A549 (cell line): ENCODE results near the gene PSMD12.

Experiments
- CBX8 ChIP-seq: fragments of 200-600 bp; sonication (generic); IDR thresholded peaks from 2 replicates; pipeline ENCODE4 v1.6.1; 2016
- CEBPB ChIP-seq, 2 experiments: fragments of >200 bp in 1 of 2; sonication (Bioruptor Twin) in 1 of 2; formaldehyde crosslinking in 1 of 2; IDR thresholded peaks; 2 replicates each; pipeline ENCODE4 v1.6.1; 2012 to 2016
- CTCF ChIP-seq: fragments of >200 bp; sonication (Bioruptor Twin); formaldehyde crosslinking; IDR thresholded peaks from 3 replicates; pipeline ENCODE4 v1.5.1; 2016
- EP300 ChIP-seq, 2 experiments: fragments of >200 bp; sonication (Bioruptor Twin); formaldehyde crosslinking; IDR thresholded peaks; 2 replicates in 1 of 2; 3 replicates in 1 of 2; pipeline ENCODE4 v1.6.1; 2016 to 2017
- KDM5A ChIP-seq: fragments of 200-600 bp; sonication (generic); IDR thresholded peaks from 2 replicates; pipeline ENCODE4 v1.6.1; 2016; ENCODE audit warnings: antibody characterized with exemption, mild to moderate bottlenecking
- MYC ChIP-seq: IDR thresholded peaks from 2 replicates; pipeline ENCODE4 v1.6.1; 2012; ENCODE audit warnings: mild to moderate bottlenecking, inconsistent platforms, low read length, improper control_type of control experiment, borderline replicate concordance
- REST ChIP-seq: fragments of 200-600 bp; sonication (generic); IDR thresholded peaks from 2 replicates; pipeline ENCODE4 v1.6.1; 2016; ENCODE audit warnings: antibody characterized with exemption, mild to moderate bottlenecking, moderate library complexity
- RNF2 ChIP-seq: fragments of 200-600 bp; sonication (generic); IDR thresholded peaks from 2 replicates; pipeline ENCODE4 v1.6.1; 2016; ENCODE audit warnings: low read depth, mild to moderate bottlenecking, antibody characterized with exemption, moderate library complexity, borderline replicate concordance

GRCh38 chr17:67364847-67365737 is 1.3 kb downstream of the PSMD12 start:
- no peak for TF ChIP-seq CTCF
- TF ChIP-seq CBX8: no peak
- no peak for TF ChIP-seq RNF2
- TF ChIP-seq KDM5A: no peak
- peak; percentile 18 to 46; a peak in 3 of 4 replicates for TF ChIP-seq CEBPB (IDR thresholded peaks at IDR 0.05)
- no peak for TF ChIP-seq EP300 (IDR thresholded peaks at IDR 0.05)
- TF ChIP-seq REST: no peak
- TF ChIP-seq MYC: no peak
